ENCODE measurements around the gene TMEM150A. TPM values are rescaled to one million over a fixed set of nuclear protein-coding genes. Genes with fewer than 3 reads are reported as not detected.

The TMEM150A gene
- total RNA-seq, 1 donor = 20.6 TPM

DNA sequence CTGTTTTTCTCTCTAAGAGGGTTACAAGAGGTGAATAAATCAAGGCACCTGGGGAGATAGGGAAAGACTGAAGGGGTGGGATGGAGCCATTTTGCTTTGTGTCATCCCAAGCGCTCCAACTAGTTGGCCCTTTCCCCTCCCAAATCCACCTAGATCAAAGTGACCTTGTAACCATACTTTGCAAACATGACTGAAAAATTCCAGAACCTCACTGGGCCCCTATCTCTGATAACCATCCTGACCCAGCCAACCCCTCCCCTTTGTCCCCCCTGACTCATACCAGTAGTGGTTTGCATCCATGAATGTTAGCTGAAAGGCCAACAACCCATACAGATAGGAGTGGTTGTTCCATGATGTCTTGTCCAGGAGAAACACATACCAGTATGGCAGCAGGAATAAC, 44.3 kb downstream of the TMEM150A start:
- Histone ChIP-seq H2AFZ (ENCODE audit: low read length) (no peak overlapping the region), H3K27ac (ENCODE audit: low read depth, low read length) (no peak overlapping the region), H3K36me3 (ENCODE audit: insufficient read depth, low read length) (peaks cover 42% of the 10 kb centered on the region), H3K4me1 (ENCODE audit: insufficient read depth, low read length) (peaks cover 12% of the 10 kb centered on the region), H3K9me3 (ENCODE audit: low read depth, low read length) (no peaks in the 10 kb centered on the region), H4K20me1 (ENCODE audit: insufficient read depth, low read length) (peaks cover 13% of the 10 kb centered on the region), H3K4me2 (ENCODE audit: insufficient read depth, low read length) (no peak overlapping the region), H3K27me3 (ENCODE audit: insufficient read depth, low read length) (no peaks in the 10 kb centered on the region), H3K4me3 (ENCODE audit: insufficient read depth, low read length) (no peak overlapping the region), H3K79me2 (ENCODE audit: insufficient read depth, low read length) (peaks cover 53% of the 10 kb centered on the region)
- no peak for DNase-seq (ENCODE audit: insufficient read length, low spot score, missing footprints)
- TF ChIP-seq, protein P1, sequence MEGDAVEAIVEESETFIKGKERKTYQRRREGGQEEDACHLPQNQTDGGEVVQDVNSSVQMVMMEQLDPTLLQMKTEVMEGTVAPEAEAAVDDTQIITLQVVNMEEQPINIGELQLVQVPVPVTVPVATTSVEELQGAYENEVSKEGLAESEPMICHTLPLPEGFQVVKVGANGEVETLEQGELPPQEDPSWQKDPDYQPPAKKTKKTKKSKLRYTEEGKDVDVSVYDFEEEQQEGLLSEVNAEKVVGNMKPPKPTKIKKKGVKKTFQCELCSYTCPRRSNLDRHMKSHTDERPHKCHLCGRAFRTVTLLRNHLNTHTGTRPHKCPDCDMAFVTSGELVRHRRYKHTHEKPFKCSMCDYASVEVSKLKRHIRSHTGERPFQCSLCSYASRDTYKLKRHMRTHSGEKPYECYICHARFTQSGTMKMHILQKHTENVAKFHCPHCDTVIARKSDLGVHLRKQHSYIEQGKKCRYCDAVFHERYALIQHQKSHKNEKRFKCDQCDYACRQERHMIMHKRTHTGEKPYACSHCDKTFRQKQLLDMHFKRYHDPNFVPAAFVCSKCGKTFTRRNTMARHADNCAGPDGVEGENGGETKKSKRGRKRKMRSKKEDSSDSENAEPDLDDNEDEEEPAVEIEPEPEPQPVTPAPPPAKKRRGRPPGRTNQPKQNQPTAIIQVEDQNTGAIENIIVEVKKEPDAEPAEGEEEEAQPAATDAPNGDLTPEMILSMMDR (IDR thresholded peaks at IDR 0.05; ENCODE audit: extremely low read depth, low read depth, low read length) = no peak

DNA sequence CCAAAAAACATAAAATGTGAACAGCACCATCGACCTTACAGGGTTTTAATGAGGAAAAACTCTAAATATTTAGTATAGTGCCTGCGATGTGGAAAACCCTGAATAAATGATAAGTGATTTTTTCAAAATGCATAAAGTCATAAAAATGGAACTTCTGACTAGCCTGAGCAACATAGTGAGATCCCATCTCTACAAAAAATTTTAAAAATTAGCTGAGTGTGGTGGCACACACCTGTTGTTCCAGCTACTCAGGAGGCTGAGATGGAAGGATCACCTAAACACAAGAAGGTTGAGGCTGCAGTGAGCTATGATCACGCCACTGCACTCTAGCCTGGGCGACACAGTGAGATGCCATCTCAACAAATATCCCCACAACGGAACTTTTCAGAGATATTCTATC, 45.4 kb downstream of the TMEM150A start:
- H2AFZ ChIP-seq (ENCODE audit: low read length) = no peak overlapping the region
- H3K36me3 ChIP-seq (ENCODE audit: insufficient read depth, low read length) = peaks cover 51% of the 10 kb centered on the region
- peaks cover 53% of the 10 kb centered on the region for H3K79me2 ChIP-seq (ENCODE audit: insufficient read depth, low read length)
- no peak overlapping the region for H3K27ac ChIP-seq (ENCODE audit: low read depth, low read length)
- H4K20me1 ChIP-seq (ENCODE audit: insufficient read depth, low read length) = peaks cover 13% of the 10 kb centered on the region
- no peaks in the 10 kb centered on the region for H3K9me3 ChIP-seq (ENCODE audit: low read depth, low read length)
- no peaks in the 10 kb centered on the region for H3K27me3 ChIP-seq (ENCODE audit: insufficient read depth, low read length)
- TF ChIP-seq, protein P1 (IDR thresholded peaks at IDR 0.05; ENCODE audit: extremely low read depth, low read depth, low read length) = no peak
- H3K4me3 ChIP-seq (ENCODE audit: insufficient read depth, low read length) = no peak overlapping the region
- H3K4me1 ChIP-seq (ENCODE audit: insufficient read depth, low read length) = peaks cover 12% of the 10 kb centered on the region
- no peak for DNase-seq (ENCODE audit: insufficient read length, low spot score, missing footprints)
- H3K4me2 ChIP-seq (ENCODE audit: insufficient read depth, low read length) = no peak overlapping the region

DNA sequence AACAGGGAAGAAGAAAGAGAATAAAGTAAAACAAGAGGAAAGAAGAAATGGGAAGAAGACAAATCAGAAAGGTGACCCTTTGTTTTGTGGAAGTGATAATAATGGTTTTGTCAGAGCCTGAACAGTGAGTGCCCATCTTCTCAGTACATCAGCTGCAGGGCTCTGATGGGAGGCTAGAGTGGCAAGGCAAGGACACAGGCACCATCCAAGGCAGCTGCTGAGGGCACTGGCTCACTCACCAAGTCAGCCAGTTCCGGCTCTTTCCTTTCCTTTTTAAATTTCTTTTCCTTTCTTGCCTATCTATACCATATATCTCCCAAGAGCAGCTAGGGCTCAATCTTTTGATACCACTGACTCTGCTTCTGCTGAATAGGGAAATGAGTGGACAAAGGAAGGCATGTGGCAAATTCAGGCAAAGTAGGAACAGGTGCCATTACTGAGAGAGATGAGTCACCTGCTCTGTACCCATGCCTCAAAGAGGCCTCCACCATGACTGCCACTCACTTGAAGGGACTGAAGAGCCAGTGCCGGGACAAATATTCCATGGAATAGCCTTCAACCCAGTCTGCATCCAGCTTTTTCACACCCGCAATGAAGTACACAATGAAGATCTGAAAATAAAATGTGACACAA, 47.4 kb downstream of the TMEM150A start:
- DNase-seq (ENCODE audit: insufficient read length, low spot score, missing footprints) = no peak
- Histone ChIP-seq H3K9me3 (ENCODE audit: low read depth, low read length) (no peaks in the 10 kb centered on the region), H3K4me2 (ENCODE audit: insufficient read depth, low read length) (no peak overlapping the region), H3K27me3 (ENCODE audit: insufficient read depth, low read length) (no peaks in the 10 kb centered on the region), H2AFZ (ENCODE audit: low read length) (no peak overlapping the region), H3K4me3 (ENCODE audit: insufficient read depth, low read length) (no peak overlapping the region), H3K4me1 (ENCODE audit: insufficient read depth, low read length) (peaks cover 11% of the 10 kb centered on the region), H3K36me3 (ENCODE audit: insufficient read depth, low read length) (peaks cover 70% of the 10 kb centered on the region), H3K79me2 (ENCODE audit: insufficient read depth, low read length) (peaks cover 41% of the 10 kb centered on the region), H4K20me1 (ENCODE audit: insufficient read depth, low read length) (peaks cover 13% of the 10 kb centered on the region), H3K27ac (ENCODE audit: low read depth, low read length) (no peak overlapping the region)
- TF ChIP-seq, protein P1 (IDR thresholded peaks at IDR 0.05; ENCODE audit: extremely low read depth, low read depth, low read length) = no peak

DNA sequence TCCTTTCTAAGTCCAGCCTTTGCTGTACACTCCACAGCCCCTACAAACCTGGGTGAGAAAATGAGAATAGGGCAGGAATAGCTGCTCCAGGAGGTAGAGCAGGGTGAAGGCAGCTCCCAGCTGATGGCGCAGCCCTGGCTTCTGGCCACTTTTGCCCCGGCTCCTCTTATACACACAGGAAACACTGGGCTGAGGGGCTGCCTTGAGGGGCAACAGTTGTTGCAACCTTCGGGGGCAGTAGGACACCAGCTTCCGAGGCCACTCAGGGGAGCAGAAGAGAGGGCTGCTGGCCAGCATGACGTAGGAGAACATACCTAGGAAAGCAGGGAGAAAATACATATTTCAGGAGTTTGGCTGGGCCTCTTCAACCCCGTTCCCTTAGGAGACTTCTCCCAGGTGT, 49.3 kb downstream of the TMEM150A start:
- Histone ChIP-seq H3K4me2 (ENCODE audit: insufficient read depth, low read length) (no peak overlapping the region), H4K20me1 (ENCODE audit: insufficient read depth, low read length) (peaks cover 4% of the 10 kb centered on the region), H2AFZ (ENCODE audit: low read length) (no peak overlapping the region), H3K4me3 (ENCODE audit: insufficient read depth, low read length) (no peak overlapping the region), H3K27ac (ENCODE audit: low read depth, low read length) (no peak overlapping the region), H3K79me2 (ENCODE audit: insufficient read depth, low read length) (peaks cover 23% of the 10 kb centered on the region), H3K9me3 (ENCODE audit: low read depth, low read length) (no peaks in the 10 kb centered on the region), H3K27me3 (ENCODE audit: insufficient read depth, low read length) (no peaks in the 10 kb centered on the region), H3K36me3 (ENCODE audit: insufficient read depth, low read length) (peaks cover 64% of the 10 kb centered on the region), H3K4me1 (ENCODE audit: insufficient read depth, low read length) (peaks cover 18% of the 10 kb centered on the region)
- DNase-seq (ENCODE audit: insufficient read length, low spot score, missing footprints) = no peak
- TF ChIP-seq, protein P1 (IDR thresholded peaks at IDR 0.05; ENCODE audit: extremely low read depth, low read depth, low read length) = no peak

Measured in osteoblast (primary cell).